ENCODE data around the gene INTS2.
"Not testable (repeated sequence)": the region's sequence is repeated elsewhere in the genome, so short reads cannot be mapped to it uniquely, and the experiment has no call there.

The INTS2 gene

DNA sequence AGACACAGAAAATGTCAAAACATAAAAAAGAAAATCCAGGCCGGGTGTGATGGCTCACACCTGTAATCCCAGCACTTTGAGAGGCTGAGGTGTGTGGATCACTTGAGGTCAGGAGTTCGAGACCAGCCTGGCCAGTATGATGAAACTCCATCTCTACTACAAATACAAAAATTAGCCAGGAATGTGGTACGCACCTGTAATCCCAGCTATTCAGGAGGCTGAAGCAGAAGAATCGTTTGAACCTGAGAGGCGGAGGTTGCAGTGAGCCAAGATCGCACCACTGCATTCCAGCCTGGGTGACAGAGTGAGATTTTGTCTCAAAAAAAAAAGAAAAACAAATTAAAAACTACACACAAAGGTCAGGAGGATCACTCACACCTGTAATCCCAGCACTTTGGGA lies 40.0 kb downstream of the INTS2 start:
- DNase-seq: not testable (repeated sequence)

DNA sequence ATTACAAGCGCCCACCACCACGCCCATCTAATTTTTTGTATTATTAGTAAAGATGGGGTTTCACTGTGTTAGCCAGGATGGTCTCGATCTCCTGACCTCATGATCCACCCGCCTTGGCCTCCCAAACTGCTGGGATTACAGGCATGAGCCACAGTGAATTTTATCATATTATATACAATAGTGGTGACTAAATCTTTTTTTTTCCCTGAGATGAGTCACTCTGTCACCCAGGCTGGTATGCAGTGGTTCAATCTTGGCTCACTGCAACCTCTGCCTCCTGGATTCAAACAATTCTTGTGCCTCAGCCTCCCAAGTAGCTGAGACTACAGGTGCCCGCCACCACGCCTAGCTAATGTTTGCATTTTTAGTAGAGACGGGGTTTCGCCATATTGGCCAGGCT lies 41.9 kb downstream of the INTS2 start:
- not testable (repeated sequence) for DNase-seq

DNA sequence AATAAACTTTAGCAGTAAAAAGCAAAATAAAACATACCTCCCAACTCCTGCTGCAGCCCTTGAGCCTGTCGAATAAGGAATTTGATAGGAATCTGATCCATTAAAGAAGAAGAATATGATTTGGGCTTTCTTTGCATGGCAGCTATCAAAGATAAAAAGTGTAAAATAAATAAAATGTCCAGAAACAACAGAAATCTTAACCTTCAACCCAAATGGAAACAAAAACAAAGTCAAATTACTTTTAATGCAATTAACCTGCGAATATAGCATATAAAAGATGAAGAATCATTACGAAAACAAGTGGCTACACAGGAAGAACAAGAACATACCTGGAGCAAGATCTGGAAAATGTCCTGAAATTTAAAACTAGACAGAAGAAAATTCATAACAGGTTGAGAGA lies 42.9 kb downstream of the INTS2 start:
- DNase-seq: no peak

DNA sequence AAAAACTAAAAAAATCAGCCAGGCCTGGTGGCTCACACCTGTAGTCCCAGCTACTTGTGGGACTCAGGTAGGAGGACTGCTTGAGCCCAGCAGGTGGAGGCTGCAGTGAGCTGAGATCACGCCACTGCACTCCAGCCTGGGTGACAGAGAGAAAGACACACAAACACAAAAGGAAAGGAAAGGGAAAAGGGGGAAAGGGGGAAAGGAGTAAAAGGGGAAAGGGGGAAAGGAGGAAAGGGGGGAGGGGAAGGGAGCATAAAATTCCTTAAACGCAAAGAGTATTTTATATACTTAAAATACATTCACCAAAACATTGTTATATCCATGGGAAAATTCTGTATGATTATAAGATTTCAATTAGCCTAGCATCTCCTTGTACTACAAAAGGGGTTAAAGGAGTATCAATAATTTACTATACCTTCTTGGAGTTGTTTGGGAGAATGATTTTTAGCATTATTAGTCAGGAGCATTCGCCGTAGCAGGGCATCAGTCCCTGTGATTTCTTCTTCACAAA lies 47.1 kb downstream of the INTS2 start:
- DNase-seq: no peak

DNA sequence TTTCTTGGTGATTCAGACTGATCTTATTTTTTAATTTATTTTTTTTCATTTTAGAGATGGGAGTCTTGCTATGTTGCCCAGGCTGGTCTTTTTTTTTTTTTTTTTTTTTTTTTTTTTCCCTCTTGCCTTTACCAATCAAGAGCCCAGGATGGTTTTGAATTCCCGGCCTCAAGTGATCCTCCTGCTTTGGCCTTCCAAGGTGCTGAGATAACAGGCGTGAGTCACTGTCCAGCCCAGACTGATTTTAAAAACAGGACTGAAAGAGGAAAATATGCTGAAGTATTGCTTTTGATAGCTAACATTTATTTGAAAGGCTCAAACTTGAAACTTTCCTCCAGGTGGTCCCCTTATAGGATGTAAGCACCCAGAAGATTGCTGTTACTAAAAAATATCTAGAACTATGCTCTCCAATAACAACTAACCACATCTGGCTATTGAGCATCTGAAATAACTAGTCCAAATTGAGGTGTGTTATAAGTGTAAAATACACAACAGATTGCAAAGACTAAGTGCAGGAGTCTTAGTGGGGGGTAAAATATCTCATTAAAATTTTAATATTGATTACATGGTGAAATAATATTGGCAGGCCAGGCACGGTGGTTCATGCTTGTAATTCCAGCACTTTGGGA lies 48.7 kb downstream of the INTS2 start:
- no peak for DNase-seq

DNA sequence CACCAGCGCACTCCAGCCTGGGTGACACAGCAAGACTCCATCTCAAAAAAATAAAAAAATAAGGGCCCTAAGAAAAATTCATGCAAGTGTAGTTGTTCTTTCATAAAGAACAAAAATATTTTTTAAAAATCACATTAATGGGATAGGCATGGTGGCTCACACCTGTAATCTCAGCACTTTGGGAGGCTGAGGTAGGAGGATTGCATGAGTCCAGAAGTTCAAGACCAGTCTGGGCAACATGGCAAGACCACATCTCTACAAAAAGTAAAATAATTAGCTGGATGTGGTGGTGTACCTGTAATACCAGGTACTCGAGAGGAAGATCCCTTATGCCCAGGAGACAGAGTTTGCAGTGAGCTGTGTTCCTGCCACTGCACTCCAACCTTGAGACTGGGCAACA lies 49.3 kb downstream of the INTS2 start:
- no peak for DNase-seq

DNA sequence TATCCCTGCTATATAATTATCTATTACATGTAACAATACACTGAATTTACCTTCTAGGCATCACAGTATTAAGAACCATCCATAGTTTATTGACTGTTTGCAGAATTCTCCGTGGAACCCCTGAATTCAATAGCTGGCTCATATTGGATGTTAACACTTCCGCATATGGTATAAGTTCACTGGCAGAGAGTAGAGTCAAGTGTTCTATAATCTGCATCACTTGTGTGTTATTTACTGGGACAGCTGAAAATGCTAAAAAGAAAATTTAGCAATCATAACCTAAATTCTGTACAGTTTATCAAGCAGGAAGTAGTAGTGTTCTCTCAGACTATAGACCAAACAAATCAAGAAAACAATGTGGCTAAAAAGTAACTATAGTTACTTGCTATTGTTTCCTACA lies 49.9 kb downstream of the INTS2 start:
- no peak for DNase-seq

DNA sequence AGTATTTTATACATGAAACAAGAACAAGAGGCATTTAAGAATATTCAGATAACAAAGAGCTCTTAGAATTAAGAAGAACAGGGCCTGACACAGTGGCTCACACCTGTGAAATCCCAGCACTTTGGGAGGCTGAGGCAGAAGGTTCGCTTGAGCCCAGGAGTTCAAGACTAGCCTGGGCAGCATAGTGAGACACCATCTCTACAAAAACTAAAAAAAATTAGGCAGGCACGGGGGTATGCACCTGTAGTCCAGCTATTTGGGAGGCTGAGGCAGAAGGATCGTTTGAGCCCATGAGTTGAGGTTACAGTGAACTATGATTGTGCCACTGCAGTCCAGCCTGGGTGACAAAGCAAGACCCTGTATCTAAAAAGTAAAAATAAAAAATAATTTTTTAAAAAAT lies 52.0 kb downstream of the INTS2 start:
- DNase-seq: no peak

DNA sequence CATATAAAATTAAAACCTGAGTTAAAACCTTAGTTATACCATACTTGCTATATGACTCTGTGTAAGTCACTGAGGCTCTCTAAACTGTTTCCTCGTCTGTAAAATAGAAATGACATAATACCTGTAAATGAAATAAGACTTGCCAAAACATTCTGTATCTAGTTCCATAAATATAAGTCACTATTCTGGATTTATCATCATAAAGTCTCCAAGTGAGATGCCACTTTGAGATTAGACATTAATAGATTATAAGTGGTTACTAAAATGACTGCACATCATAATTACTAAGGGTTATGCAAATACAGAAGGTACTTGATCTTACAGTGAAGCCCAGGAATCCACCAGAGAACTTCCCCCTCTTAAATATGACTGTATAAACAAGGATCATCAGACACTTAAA lies 52.5 kb downstream of the INTS2 start:
- DNase-seq: no peak

DNA sequence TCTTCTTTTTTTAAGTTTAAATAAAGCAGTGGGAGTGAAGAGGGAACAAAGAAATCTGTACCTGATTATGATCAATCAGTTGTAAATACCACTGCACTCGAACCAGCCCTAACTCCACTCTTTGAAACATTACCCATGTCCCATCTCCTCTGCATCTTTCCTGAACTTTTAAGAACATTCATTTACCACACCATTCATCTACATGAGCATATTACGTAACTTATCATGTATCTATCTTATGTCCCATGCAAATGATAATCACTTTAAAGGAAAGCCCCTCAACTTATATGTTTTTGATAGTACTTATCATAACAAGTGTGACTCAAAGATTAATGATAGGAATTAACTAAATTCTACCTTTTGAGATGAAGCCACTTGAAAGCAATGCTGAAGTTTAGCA lies 53.7 kb downstream of the INTS2 start:
- no peak for DNase-seq

DNA sequence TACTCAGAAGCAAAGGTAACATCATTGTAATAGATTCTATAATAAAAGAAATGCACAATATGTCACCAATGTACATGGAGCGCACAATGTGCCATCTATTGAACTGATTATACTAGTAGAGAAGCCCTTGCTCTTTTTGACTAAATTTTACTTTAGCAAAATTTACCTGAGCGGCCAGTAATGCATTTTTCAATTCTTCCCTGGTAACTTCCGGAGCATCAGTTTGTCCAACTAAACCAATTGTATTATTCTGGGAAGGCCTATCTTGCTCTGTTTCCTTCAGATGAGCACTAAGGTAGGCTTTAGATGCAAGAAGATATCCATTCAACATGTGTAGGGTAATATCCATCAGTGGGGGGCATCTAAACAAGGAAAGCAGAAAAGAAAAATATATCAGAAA lies 55.7 kb downstream of the INTS2 start:
- DNase-seq: no peak

DNA sequence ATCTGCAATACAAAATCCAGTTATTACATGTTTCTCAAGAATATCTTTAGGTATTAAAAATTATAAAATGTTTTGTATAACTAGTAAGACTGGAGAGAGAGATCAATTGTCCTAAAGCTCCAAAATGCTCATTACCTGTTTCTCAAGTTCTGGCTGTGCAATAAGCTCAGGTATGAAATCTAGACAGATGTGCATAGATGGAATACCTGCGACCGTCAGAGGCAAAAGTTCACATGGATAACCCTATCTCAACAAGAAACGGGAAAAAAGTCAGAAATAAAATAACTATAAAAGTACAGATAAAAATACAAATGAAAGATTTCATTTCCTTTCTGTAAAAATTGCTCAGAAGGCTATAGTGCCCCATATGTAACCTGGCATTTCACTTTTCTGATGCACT lies 58.6 kb downstream of the INTS2 start:
- no peak for DNase-seq

DNA sequence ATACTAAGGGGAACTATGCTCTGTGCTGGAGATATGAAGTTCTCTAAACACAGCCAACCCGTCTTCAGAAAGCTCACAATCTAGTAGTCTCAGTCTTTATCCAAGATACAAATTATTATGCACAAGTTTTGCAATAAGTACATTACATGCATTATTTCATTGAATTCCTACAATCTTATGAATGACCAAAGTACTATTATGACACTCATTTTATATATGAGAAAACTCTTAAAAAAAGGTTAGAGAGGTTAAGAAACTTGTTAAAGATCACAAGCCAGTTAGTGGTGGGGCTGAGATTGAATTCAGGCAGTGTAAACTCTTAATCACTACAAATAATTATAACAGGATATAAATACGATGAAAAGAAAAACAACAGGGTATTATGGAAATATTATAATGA lies 59.7 kb downstream of the INTS2 start:
- DNase-seq: no peak

DNA sequence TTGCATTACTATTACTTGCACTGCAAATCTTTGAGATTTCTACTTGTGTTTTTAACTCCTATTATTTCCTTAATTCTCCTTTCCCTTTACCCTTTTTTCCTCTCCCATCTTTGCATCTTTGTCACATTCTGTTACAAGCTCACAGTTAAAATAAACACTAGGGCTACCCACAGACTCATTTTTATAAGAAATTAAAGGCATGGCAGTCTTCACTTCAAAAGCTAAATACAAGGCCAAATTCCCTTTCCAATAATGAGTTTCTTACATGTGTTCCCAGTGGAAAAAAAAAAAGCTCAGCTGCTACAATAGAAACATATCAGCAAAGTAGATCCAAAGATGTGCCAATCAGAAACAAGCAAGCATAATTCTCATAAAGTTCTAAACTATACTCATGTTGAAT lies 60.7 kb downstream of the INTS2 start:
- no peak for DNase-seq

DNA sequence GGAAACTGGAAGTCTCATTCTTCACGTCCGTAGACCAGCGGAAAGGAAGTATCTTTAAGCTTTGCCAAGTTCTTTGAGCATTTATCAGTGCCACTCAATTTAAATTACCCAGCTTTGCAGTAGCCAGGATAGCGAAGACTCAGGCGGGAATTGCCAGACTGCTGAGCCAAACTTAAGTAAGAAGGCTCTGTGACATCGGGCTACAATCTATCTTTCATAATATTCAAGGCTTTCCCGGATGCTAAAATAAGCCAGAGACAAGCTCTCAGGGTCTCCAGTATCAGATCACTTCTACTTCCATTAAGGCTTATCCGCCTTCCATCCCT lies 64.0 kb downstream of the INTS2 start:
- no peak for DNase-seq

DNA sequence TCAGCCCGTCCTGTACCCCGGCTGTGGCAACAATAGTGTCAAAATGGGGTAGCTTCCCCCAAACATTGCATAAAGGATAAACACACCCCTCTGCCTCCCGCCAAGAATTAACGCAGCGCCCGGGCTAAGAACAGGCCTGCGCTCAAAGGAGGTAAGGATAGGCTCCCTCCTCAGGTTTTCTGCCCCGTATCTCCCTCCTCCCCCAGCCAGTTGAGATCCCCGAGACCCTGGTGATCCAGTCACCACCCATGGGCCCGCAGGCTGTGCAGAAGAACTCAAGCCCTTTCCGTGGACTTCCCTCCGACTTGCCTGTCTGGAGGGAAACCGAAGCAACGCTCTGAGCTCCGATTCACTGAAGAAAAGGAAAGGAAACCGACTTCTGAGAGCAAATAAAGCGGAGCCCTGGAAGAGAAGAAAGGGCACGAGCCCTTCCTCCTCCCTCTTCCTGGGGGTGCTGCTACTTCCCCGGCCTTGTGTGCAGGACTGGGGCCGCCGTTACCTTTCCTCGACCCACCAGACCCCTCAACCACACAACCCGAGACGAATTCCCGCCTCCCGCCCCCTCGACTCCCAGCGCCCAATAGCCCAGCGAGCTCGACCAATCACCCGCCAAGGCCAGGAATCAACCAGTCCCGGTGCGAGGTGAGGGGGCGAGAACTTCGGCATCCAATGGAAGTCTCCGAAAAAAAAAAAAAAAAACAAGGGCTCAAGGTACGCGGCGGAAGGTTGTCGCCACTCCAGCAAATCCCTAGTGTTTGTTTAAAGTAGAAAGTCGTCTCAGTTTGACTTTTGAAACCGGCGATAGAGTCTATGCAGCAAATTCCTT lies 64.6 kb downstream of the INTS2 start, which contains the start of gene BRIP1:
Gene BRIP1 (minus strand): TSS at position 554 of the 826 bp plus-strand sequence. CDS start 1,989 bp downstream, outside the sequence.
- peak; percentile 81 to 88 (median 86) for DNase-seq

DNA sequence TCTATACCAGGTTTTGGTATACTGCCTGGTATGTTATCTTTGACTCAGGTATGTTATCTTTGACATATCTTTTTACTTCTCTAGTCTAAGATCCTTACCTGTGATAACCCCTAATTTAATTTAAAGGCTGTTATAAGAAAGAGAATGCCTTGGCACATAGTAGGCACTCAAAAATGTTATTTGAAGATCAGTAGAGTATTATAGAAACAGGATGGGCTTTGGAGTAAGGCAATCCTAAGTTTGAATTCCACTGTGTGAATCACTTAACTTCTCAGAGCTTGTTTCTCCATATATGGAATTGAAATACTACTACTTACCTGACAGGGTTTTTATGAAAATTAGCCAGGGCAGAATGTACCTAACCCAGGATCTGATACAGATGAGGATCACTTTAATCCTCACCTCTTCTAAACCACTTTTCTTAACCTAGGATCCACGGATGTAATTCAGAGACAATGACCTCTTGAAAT lies 65.6 kb downstream of the INTS2 start:
- peak in 1 of 6 experiments; percentile 4 for DNase-seq

DNA sequence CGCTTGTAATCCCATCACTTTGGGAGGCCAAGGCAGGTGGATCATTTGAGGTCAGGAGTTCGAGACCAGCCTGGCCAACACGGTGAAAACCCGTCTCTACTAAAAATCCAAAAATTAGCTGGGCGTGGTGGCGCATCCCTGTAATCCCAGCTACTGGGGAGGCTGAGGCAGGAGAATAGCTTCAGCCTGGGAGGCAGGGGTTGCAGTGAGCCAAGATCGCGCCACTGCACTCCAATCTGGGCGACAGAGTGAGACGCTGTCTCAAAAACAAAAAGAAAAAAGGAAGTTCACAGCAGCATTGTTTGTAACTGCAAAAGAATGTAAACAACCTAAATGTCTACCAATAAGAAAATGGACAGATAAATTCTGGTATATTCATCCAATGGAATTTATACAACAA lies 67.4 kb downstream of the INTS2 start:
- DNase-seq: not testable (repeated sequence)

DNA sequence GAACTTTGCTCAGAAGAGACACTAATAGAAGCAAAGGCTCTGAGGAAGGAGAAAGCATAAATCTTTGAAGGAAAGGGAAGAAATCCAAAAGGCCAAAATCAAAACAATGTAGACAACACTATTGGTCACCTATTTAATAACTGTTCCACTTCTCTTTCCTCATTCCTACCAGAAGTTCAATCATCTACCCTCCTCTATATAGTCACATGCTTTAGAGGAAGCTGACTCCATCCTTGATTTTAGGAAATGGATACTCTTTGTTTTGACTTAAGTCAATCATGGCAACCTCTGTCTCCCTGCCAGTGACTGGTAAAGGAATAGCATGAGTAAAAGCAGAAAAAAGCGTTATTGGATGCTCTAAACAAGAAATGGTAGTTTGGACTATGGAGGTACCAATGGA lies 71.7 kb downstream of the INTS2 start:
- no peak for DNase-seq

DNA sequence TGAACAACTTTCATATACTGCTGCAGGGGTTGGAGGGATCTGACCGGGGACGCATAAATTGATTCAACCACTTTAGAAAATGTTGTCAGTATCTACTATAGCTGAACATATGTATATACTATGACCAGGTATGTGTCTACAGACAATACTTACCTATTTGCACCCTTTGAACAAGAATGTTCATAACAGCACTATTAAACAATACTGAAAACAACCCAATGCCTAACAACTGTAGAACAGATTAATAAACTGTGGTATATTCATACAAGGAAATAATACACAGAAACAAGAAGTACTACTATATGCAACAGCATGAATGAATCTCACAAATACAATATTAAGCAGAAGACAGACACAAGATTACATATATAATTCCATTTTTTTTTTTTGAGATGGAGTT lies 74.9 kb downstream of the INTS2 start:
- DNase-seq: no peak

DNA sequence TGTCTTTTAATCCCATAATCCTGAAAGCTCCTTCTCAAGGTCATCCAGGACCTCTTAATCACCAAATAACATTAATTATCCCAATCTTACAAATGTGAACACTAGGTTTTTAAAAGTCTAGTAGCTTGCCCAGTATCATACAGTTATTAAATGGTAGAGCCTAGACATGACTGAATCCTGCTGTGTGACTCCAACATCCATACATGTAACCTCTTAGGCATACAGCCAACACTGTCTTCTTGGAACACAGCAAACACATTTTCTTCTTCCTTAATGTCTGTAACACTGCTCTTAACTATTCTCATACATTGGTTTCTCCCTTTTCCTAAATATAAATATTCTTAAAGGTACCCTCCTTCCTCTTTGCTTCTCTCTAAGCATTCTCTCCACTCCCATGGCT lies 78.1 kb downstream of the INTS2 start:
- no peak for DNase-seq

DNA sequence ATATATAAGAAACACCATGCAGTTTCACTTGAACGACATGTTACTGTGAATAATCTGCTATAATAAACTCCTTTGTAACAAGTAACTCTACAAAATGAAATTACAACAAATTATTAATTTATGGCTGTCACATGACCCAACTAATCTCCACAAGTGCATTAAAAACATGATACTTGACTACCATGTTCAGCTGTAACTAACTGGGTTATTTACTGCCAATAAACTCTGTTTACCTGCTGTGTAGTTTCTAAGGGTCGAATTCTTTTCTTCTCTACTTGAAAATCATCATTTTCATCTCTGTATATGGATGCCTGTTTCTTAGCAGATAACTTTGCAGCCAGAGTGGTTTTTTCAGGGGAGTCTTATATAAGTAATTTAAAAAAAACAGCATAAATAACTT lies 78.9 kb downstream of the INTS2 start:
- no peak for DNase-seq

DNA sequence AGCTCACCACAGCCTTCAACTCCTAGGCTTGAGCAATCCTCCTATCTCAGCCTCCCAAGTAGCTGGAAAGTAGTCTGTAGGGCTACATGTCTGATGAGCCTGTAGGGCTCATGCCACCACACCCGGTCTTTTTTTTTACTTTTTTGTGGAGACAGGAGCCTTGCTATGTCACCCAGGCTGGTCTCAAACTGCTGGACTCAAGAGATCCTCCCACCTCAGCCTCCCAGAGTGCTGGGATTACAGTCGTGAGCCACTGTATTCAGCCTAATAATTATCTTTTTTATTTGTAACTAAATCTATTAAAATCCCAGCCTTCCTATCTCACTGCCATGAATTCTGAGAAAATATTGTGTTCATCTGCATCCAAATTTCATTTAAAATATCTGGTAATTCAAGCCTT lies 79.5 kb downstream of the INTS2 start:
- DNase-seq: no peak

DNA sequence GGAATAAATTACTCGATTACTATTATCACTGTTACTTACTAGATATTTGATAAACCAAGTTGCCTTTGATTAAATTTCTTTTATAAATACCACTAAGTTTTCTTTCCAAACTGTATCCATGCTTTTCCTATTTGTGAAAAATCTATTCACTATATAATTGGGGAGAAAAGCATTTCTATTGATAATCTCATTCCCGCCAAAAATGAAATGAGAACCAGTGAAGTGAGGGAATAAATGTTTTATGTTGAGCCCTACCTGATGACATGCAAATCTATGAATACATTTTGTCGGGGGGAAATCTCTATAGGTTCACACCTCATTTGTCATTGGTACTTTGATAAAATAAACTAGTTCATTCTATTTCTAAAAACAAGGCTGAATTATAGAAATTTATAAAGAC lies 80.1 kb downstream of the INTS2 start:
- no peak for DNase-seq
